GM19099 (cell line): ENCODE results near the gene FBLN2.

Experiments used
- POLR2A ChIP-seq: IDR thresholded peaks from 3 replicates; pipeline ENCODE4 v1.6.1; 2011; ENCODE audit warnings: low read depth; ENCODE audit not compliant: insufficient read length; ENCODE audit errors: extremely low read depth

Gene FBLN2

GRCh38 chr3:13537909-13538296 is 11.0 kb upstream of the FBLN2 start:
- no peak for TF ChIP-seq POLR2A

- TF ChIP-seq POLR2A = no peak
These were observed 10.2 kb upstream of the FBLN2 start for GRCh38 chr3:13538520-13539291.

DNA sequence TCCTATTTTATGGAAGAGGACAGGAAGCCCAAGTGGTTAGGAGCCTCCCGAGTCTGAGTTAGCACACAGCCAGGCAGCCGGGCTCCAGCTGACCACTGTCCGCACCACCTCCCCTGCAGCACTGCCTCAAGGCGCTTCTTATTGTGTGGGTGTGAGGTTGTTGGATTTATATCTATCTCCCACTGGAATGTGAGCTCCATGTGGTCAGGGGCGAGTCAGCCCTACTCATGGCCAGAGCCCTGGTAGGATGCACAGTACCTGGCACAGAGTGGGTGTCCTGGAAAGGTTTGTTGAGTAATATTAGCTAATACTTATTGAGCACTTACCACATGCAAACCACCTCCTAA is 9.7 kb upstream of the FBLN2 start:
- TF ChIP-seq POLR2A = no peak

GRCh38 chr3:13539671-13540070 is 9.3 kb upstream of the FBLN2 start:
- TF ChIP-seq POLR2A = no peak

DNA sequence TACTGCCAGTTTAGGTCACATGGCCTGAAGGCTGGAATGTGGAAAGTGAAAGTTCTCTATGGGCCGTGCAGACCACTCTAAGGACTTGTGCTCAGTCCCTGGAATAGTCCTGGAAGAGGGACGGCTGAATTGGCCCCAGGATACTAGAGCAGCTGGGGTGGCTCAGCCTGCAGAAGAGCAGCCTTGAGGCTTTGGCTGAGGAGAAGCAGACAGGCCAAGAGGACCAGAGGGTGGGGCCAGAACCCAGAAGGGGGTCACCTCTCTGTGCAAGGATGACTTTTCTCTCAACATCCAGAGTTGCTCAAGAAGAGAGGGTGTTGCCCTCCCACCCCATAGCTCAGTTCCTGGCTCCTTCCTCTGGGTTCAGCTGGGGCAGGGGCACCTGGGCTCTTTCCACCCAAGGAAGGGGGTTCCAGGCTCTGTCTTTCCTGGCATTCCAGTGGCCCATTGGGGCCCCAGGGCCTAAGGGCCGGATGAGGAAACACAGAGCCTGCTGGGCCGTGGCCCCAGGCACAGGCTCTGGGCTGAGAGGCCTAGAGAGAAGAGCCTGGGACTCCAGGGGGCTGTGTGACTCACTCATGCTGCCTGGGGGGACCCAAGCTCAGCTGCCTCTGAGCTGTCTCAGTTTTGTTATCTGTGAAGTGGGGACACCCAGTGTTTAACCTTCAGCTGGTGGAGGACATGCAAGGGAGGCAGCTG is 8.5 kb upstream of the FBLN2 start:
- no peak for TF ChIP-seq POLR2A

DNA sequence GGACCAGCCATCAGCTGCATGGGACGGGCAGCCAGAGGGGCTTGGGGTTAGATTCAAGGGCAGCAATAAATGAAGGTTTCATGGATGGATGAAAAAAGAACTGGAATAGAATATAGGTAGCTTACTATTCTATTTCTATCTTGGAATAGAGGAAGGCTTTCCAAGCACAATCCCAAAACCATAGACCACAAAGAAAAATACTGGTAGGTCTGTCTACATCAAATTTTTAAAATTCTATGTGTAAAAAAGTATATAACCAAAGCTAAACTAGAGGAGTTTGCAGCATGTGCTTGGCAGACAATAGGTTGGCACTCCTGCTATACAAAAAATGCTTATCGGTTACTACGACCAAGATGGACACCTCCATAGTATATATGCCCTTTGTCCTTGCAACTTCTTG is 7.2 kb upstream of the FBLN2 start:
- TF ChIP-seq POLR2A = no peak

DNA sequence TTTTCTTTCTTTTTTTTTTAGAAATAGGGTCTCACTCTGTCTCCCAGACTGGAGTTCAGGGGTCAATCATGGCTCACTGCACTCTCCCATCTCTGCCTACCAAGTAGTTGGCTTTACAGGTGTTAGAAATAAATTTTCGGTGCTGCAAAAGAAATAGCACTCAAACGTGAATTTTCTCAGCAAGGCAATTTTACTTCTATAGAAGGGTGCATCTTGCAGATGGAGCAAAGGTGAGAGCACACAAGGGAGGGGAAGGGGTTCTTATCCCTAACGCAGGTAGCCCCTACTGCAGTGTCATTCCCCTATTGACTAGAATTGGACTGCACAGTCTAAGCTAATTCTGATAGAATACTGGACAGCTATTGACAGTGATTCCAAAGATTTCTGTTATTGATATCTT is 6.8 kb upstream of the FBLN2 start:
- TF ChIP-seq POLR2A = no peak

DNA sequence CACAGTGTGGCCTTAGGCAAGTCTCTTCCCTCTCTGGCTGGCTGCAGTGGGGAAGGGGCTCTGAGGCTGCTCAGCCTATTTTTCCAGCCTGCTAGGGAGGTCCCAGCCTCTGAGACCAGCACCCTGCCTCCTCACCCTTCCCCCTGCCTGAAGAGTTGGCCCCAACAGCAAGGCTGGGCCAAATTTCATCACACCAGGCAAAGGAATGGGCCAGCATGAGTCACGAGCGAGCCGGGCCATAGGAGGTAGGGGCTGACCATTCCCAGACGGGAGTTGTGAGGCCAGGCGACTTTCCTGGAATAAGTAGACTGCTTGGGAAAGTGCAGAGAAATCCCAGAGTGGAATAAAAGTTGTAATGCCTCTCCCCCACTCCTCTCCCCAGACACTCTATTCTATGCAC is 5.7 kb upstream of the FBLN2 start:
- no peak for TF ChIP-seq POLR2A

GRCh38 chr3:13544293-13544831 is 4.6 kb upstream of the FBLN2 start:
- no peak for TF ChIP-seq POLR2A

- TF ChIP-seq POLR2A = no peak
These were observed 3.8 kb upstream of the FBLN2 start for GRCh38 chr3:13544951-13545651.

GRCh38 chr3:13545952-13546454 is 2.9 kb upstream of the FBLN2 start:
- no peak for TF ChIP-seq POLR2A

- TF ChIP-seq POLR2A = no peak
These were observed 2.2 kb upstream of the FBLN2 start for GRCh38 chr3:13546667-13547171.

- TF ChIP-seq POLR2A = no peak
These were observed 1.1 kb upstream of the FBLN2 start for GRCh38 chr3:13547591-13548371.

GRCh38 chr3:13549623-13550422 is 898 bp downstream of the FBLN2 start:
- TF ChIP-seq POLR2A = no peak
